BLaER1 treated with 17β-estradiol and CSF1 and Interleukin-3, amounts not matched to agents 10 nM and 100 nM (cell line): Measurements from ENCODE around the gene KIZ.

Experiments
- H3K27ac ChIP-seq, 11 experiments: shearing (Covaris generic); formaldehyde crosslinking; 2 replicates each; pipeline ENCODE4 v1.8.1; 2022
- H3K27me3 ChIP-seq, 11 experiments: shearing (Covaris generic); formaldehyde crosslinking; 2 replicates each; pipeline ENCODE4 v1.8.1; 2022
- H3K36me3 ChIP-seq, 11 experiments: shearing (Covaris generic); formaldehyde crosslinking; 2 replicates each; pipeline ENCODE4 v1.8.1; 2022
- H3K4me1 ChIP-seq, 10 experiments: shearing (Covaris generic); formaldehyde crosslinking; 2 replicates each; pipeline ENCODE4 v1.8.1; 2022
- H3K4me2 ChIP-seq, 11 experiments: shearing (Covaris generic); formaldehyde crosslinking; 2 replicates each; pipeline ENCODE4 v1.8.1; 2022
- H3K4me3 ChIP-seq, 10 experiments: shearing (Covaris generic); formaldehyde crosslinking; 2 replicates each; pipeline ENCODE4 v1.8.1; 2022
- H3K9ac ChIP-seq, 11 experiments: shearing (Covaris generic); formaldehyde crosslinking; 2 replicates each; pipeline ENCODE4 v1.8.1; 2022
- H3K9me3 ChIP-seq, 11 experiments: shearing (Covaris generic); formaldehyde crosslinking; replicated peaks in 1 of 11; 2 replicates each; pipeline ENCODE4 v1.8.1; 2022
- H4K20me1 ChIP-seq, 11 experiments: shearing (Covaris generic); formaldehyde crosslinking; 2 replicates each; pipeline ENCODE4 v1.8.1; 2022
- Cebpa-rat ChIP-seq, 11 experiments: shearing (Covaris generic); IDR thresholded peaks; 2 replicates each; pipeline ENCODE4 v1.8.1; 2022

Gene KIZ

DNA sequence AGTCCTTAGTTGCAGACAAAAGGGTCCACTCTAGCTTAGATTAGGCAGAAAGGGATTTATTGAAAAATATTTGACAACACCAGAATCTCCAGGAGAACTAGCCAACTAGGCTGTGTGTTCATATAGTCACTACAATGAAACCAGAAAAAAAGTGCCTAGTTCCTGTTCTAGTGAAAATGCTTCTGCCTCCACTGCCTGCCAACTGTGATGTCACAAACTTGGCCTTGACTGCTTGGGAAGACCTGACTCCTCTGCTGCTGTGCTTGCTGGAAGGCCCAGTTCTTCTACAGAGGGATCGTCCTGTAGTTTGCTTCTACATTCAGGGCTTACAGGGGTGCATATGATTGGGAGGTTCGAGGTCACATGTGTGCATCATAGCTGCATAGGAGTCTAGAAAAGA lies 136.9 kb downstream of the KIZ start:
- Histone ChIP-seq H3K4me1 (peaks cover 0 to 14% (median 4%) of the 10 kb centered on the region in 10 experiments; a peak in 7 of 20 replicates), H4K20me1 (no peaks in the 10 kb centered on the region), H3K4me2 (no peak overlapping the region), H3K27ac (no peak overlapping the region), H3K9ac (no peak overlapping the region), H3K4me3 (no peak overlapping the region), H3K36me3 (no peaks in the 10 kb centered on the region), H3K9me3 (peaks cover 7 to 17% (median 13%) of the 10 kb centered on the region in 11 experiments; a peak in 19 of 22 replicates), H3K27me3 (no peaks in the 10 kb centered on the region)
- TF ChIP-seq Cebpa-rat (IDR thresholded peaks at IDR 0.05), result no peak

DNA sequence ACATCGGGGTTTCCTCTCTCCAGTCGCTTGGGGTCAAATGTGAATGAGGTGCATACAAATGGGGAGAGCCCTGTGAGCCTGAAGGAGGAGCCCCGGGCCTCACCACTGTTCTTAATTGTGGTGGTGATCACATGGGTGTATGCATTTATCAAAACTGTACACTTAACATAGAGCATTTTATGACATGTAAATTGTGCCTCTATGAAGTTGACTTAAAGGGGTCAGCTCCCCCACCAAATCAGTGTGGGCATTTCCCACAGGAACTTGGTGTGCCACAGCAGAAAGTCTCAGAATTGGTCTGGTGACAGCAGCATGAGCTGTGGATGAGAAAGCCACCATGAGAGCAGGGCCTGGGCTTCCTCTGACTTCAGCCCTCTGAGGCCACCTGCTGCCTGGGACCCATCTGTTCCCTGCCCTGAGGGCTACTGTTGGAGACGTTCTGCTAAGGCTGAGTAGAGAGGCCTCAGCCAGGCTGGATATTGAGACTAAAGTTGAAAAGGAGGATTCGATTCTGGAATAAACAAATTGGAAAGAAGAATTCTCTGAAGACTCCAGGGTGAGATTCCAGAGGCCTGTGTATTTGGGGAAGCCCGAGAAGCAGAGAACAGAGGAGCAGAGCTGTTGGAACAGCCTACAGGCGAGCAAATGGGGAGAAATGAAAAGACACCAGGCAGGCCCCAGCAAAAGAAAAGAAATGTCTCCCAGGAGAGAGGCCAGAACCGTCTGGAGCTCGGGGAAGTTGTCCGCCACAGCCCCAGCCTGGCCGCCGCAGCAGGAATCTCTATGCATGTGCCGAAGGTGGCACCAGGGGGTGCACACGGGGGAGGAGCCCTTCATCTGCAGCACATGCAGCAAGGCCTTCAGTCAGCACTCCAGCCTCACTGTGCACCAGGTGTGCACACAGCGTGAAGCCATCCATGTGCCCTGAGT lies 139.6 kb downstream of the KIZ start:
- Histone ChIP-seq H3K27ac (no peak overlapping the region), H3K36me3 (no peaks in the 10 kb centered on the region), H3K4me1 (peaks cover 0 to 14% (median 4%) of the 10 kb centered on the region in 10 experiments; a peak in 7 of 20 replicates), H3K4me2 (peak overlapping the region in 6 of 11 experiments; percentile 3 to 32 (median 20); a peak in 5 of 22 replicates), H3K9me3 (peaks cover 7 to 17% (median 13%) of the 10 kb centered on the region in 11 experiments; a peak in 19 of 22 replicates), H4K20me1 (no peaks in the 10 kb centered on the region), H3K27me3 (no peaks in the 10 kb centered on the region), H3K9ac (no peak overlapping the region), H3K4me3 (no peak overlapping the region)
- no peak for TF ChIP-seq Cebpa-rat (IDR thresholded peaks at IDR 0.05)

DNA sequence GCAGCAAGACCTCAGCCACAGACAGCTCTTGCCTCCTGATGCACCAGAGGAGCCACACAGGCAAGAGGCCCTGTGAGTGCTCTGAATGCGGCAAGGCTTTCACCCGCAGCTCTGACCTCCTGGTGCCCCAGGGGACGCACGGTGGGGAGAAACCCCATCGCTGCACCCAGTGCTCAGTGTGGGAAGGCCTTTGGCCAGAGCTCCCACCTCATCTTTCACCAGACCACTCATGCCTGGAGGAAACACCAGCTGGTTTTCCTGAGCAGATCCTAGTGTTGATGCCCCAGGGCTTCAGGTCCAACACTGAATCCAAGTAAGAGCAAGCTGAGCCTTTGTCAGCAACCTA lies 140.3 kb downstream of the KIZ start:
- H3K9ac ChIP-seq, result no peak overlapping the region
- no peaks in the 10 kb centered on the region for H4K20me1 ChIP-seq
- peak overlapping the region in 6 of 11 experiments; percentile 3 to 32 (median 20); a peak in 5 of 22 replicates for H3K4me2 ChIP-seq
- H3K4me1 ChIP-seq, result peaks cover 0 to 14% (median 4%) of the 10 kb centered on the region in 10 experiments; a peak in 7 of 20 replicates
- no peaks in the 10 kb centered on the region for H3K27me3 ChIP-seq
- H3K27ac ChIP-seq, result no peak overlapping the region
- H3K9me3 ChIP-seq, result peaks cover 7 to 17% (median 13%) of the 10 kb centered on the region in 11 experiments; a peak in 19 of 22 replicates
- TF ChIP-seq Cebpa-rat (IDR thresholded peaks at IDR 0.05), result no peak
- H3K36me3 ChIP-seq, result no peaks in the 10 kb centered on the region
- no peak overlapping the region for H3K4me3 ChIP-seq

DNA sequence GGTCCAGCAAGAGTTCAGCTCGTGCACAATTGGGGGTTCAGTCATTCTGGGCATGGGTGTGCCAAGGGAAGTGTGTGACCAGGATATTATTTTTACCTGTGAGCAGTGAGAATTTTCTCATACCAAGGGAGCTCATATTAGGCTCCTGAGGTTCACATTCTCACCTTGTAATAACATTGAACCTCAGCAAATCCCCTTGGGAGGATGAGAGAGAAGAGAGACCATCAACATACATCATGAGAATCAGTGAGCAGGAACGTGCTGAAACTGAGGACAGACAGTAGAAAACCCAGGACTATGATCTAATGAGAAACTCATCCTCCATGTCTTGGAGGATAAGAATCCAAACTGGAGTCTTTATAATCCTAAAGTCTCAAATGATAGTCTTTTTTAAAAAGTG lies 143.9 kb downstream of the KIZ start:
- TF ChIP-seq Cebpa-rat (IDR thresholded peaks at IDR 0.05), result no peak
- no peaks in the 10 kb centered on the region for H3K27me3 ChIP-seq

DNA sequence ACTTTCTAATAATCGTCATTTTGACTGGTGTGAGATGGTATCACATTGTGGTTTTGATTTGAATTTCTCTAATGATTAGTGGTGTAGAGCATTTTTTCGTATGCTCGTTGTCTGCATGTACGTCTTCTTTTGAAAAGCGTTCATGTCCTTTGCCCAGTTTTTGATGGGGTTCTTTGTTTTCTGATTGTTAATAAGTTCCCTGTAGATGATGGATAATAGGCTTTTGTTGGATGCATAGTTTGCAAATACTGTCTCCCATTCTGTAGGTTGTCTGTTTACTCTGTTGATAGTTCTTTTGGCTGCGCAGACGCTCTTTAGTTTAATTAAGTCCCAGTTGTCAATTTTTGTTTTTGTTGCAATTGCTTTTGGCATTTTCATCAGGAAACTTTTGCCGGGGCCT lies 144.9 kb downstream of the KIZ start:
- Histone ChIP-seq H3K27ac (no peak overlapping the region), H3K9me3 (peaks cover 7 to 17% (median 15%) of the 10 kb centered on the region in 11 experiments; a peak in 19 of 22 replicates), H3K36me3 (no peaks in the 10 kb centered on the region), H3K27me3 (no peaks in the 10 kb centered on the region), H3K4me1 (peaks cover 0 to 6% (median 2%) of the 10 kb centered on the region in 10 experiments; a peak in 7 of 20 replicates), H4K20me1 (no peaks in the 10 kb centered on the region), H3K9ac (no peak overlapping the region), H3K4me2 (no peak overlapping the region), H3K4me3 (no peak overlapping the region)
- TF ChIP-seq Cebpa-rat (IDR thresholded peaks at IDR 0.05), result no peak

More for the DNA sequence above, 143.9 kb downstream of the KIZ start:
- H4K20me1 ChIP-seq, result no peaks in the 10 kb centered on the region
- no peak overlapping the region for H3K27ac ChIP-seq
- H3K9me3 ChIP-seq, result peaks cover 7 to 17% (median 15%) of the 10 kb centered on the region in 11 experiments; a peak in 19 of 22 replicates
- no peak overlapping the region for H3K9ac ChIP-seq
- H3K4me1 ChIP-seq, result peaks cover 0 to 14% (median 4%) of the 10 kb centered on the region in 10 experiments; a peak in 7 of 20 replicates
- no peak overlapping the region for H3K4me3 ChIP-seq
- H3K36me3 ChIP-seq, result no peaks in the 10 kb centered on the region
- no peak overlapping the region for H3K4me2 ChIP-seq

DNA sequence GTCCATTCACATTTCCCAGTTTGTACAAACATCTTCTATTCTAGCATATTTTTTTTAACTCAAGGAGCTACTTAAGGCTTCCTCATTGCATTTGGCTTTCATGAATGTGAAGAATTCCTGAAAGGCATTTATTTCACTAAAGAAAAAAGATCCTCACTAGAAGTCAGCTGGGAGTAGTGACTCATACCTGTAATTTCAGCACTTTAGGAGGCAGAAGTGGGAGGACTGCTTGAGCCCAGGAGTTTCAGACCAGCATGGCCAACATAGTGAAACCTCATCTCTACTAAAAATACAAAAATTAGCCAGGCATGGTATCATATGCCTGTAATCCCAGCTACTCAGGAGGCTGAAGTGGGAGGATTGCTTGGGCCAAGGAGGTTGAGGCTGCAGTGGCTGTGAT lies 146.4 kb downstream of the KIZ start:
- no peak overlapping the region for H3K27ac ChIP-seq
- H3K36me3 ChIP-seq, result no peaks in the 10 kb centered on the region
- H3K4me2 ChIP-seq, result no peak overlapping the region
- no peaks in the 10 kb centered on the region for H3K27me3 ChIP-seq
- H3K9me3 ChIP-seq, result peaks cover 0 to 8% (median 3%) of the 10 kb centered on the region in 11 experiments; a peak in 12 of 22 replicates
- H3K9ac ChIP-seq, result no peak overlapping the region
- H4K20me1 ChIP-seq, result no peaks in the 10 kb centered on the region
- no peak for TF ChIP-seq Cebpa-rat (IDR thresholded peaks at IDR 0.05)
- 0 out of 20 replicates have a peak, but pooled peaks cover 0 to 4% (median 0%) of the 10 kb centered on the region in 10 experiments for H3K4me1 ChIP-seq
- no peak overlapping the region for H3K4me3 ChIP-seq

DNA sequence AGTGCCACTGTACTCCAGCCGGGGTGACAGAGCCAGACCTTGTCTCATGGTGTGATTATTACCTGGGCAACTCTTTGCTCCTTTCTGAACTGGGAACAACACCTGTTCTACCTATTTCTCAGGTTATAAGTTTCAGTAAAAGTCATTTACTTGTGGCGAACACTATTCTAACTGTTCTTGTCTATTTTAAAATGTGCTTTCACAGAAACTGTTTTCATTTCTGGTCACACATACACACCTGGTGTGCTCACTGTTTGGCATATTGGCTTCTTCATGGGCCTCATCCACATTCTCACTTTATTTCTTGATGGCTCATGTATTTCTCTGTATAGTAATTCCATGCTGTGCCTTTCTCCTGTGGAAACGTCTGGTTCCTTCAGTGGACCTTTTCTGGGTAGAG lies 146.8 kb downstream of the KIZ start:
- TF ChIP-seq Cebpa-rat (IDR thresholded peaks at IDR 0.05), result no peak
- H3K9ac ChIP-seq, result no peak overlapping the region
- H3K27ac ChIP-seq, result no peak overlapping the region

DNA sequence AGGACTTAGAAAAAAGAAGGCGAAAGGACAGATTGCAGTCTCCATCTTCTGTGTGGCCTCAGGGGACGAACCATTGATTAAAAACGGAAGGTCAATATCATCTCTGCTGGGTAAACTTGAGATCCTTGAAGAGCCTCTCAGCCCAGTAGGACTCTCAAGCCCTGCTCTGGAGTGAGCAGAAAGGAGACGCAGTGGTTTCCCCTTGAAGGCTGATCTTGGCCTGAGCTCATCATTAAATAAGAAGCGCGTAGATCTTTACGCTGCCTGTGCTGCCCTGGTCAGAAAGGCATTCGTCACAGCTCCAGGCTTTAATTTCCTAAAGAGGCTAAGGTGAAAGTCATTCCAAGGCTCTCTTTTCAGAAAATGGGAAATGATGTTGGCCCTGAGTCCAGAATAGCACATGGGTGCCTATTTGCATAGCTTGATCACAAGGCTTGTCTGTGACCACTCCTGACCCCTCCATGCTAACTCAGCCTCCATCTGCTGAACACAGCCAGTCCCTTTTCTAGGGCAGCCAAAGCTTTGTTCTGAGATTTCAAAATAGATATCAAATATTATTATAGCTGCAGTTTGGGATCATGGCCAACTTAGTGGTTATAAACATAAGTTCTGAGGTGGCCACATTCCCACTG lies 148.0 kb downstream of the KIZ start:
- TF ChIP-seq Cebpa-rat (IDR thresholded peaks at IDR 0.05), result no peak
- H3K4me3 ChIP-seq, result no peak overlapping the region
- H3K9ac ChIP-seq, result no peak overlapping the region
- no peak overlapping the region for H3K27ac ChIP-seq
- peaks cover 0 to 5% (median 0%) of the 10 kb centered on the region in 10 experiments; a peak in 2 of 20 replicates for H3K4me1 ChIP-seq
- H3K4me2 ChIP-seq, result peak overlapping the region in 1 of 11 experiments; percentile 12; a peak in 1 of 22 replicates
- H3K9me3 ChIP-seq, result 0 out of 22 replicates have a peak, but pooled peaks cover 0 to 4% (median 0%) of the 10 kb centered on the region in 11 experiments
- H3K27me3 ChIP-seq, result no peaks in the 10 kb centered on the region
- H4K20me1 ChIP-seq, result no peaks in the 10 kb centered on the region
- H3K36me3 ChIP-seq, result no peaks in the 10 kb centered on the region

More for the DNA sequence above, 146.8 kb downstream of the KIZ start:
- H3K4me1 ChIP-seq, result 0 out of 20 replicates have a peak, but pooled peaks cover 0 to 4% (median 0%) of the 10 kb centered on the region in 10 experiments
- H3K27me3 ChIP-seq, result no peaks in the 10 kb centered on the region
- peaks cover 0 to 4% (median 0%) of the 10 kb centered on the region in 11 experiments; a peak in 2 of 22 replicates for H3K9me3 ChIP-seq
- H3K4me3 ChIP-seq, result no peak overlapping the region
- no peaks in the 10 kb centered on the region for H4K20me1 ChIP-seq
- H3K4me2 ChIP-seq, result no peak overlapping the region
- H3K36me3 ChIP-seq, result no peaks in the 10 kb centered on the region

DNA sequence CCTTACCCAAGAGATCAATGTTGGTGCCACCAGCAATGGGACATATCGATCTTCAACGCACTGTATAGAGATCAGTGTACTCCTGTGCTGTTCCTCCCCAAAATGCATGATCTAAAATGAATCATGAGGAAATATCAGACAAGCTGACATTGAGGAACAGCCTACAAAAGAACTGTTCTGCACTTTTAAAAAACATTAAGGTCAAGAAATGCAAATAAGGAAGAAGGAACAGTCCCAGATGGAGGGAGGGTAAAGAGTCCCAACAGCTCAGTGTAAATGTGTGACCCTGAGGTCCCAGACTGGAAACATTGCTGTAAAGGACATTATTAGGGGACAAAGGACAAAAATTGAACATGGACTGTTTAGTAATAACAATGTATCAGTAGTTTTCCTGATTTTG lies 152.9 kb downstream of the KIZ start:
- no peak overlapping the region for H3K27ac ChIP-seq
- H3K4me2 ChIP-seq, result peak overlapping the region in 1 of 11 experiments; percentile 38; a peak in 3 of 22 replicates
- no peaks in the 10 kb centered on the region for H4K20me1 ChIP-seq
- H3K4me1 ChIP-seq, result peaks cover 0 to 17% (median 0%) of the 10 kb centered on the region in 10 experiments; a peak in 2 of 20 replicates
- no peak overlapping the region for H3K9ac ChIP-seq
- H3K27me3 ChIP-seq, result no peaks in the 10 kb centered on the region
- no peak for TF ChIP-seq Cebpa-rat (IDR thresholded peaks at IDR 0.05)
- H3K4me3 ChIP-seq, result no peak overlapping the region
- H3K9me3 ChIP-seq, result no peaks in the 10 kb centered on the region; a peak in 1 of 22 replicates
- no peaks in the 10 kb centered on the region for H3K36me3 ChIP-seq
